ENCODE data around the gene DHRS7B. TPM values are rescaled to one million over a fixed set of nuclear protein-coding genes. Genes with fewer than 3 reads are reported as not detected.

DHRS7B gene
- total RNA-seq, 1 experiment from 2014 or later = 19.0 TPM

- no TSS peak for BruUV-seq (replicated peaks)
- Histone ChIP-seq H3K9me3 (ENCODE audit: low read depth, low read length, poor library complexity, severe bottlenecking) (no peaks in the 10 kb centered on the region), H3K4me1 (ENCODE audit: insufficient read depth, low read length, poor library complexity, severe bottlenecking) (no peaks in the 10 kb centered on the region), H3K36me3 (ENCODE audit: insufficient read depth, low read length, poor library complexity, severe bottlenecking) (peaks cover 3% of the 10 kb centered on the region), H3K27ac (ENCODE audit: low read depth, low read length, poor library complexity, severe bottlenecking) (no peak overlapping the region), H3K27me3 (replicated peaks; ENCODE audit: insufficient read depth, low read depth, low read length, poor library complexity) (no peaks in the 10 kb centered on the region), H3K4me3 (ENCODE audit: low read depth, low read length, poor library complexity, severe bottlenecking) (no peak overlapping the region)
- no peak for DNase-seq (ENCODE audit: low spot score)
- CTCF ChIA-PET = no interaction called here
- POLR2A ChIA-PET (ENCODE audit: low non-redundant PET) = no interaction called here
- no peak for TF ChIP-seq CTCF (conservative IDR thresholded peaks at IDR 0.05; ENCODE audit: low read depth, low read length)
- no peak for TF ChIP-seq EZH2 (IDR thresholded peaks at IDR 0.05; ENCODE audit: borderline replicate concordance, low read depth, low read length, poor library complexity, severe bottlenecking)
- intact Hi-C loops (cut with micrococcal nuclease; ENCODE audit: unreplicated experiment) = no loop called here
These were observed 56.7 kb downstream of the DHRS7B start for GRCh38 chr17:21183468-21183867.

- H3K4me3 ChIP-seq (ENCODE audit: low read depth, low read length, poor library complexity, severe bottlenecking) = no peak overlapping the region
- H3K9me3 ChIP-seq (ENCODE audit: low read depth, low read length, poor library complexity, severe bottlenecking) = no peaks in the 10 kb centered on the region
- TF ChIP-seq EZH2 (IDR thresholded peaks at IDR 0.05; ENCODE audit: borderline replicate concordance, low read depth, low read length, poor library complexity, severe bottlenecking) (no peak), CTCF (conservative IDR thresholded peaks at IDR 0.05; ENCODE audit: low read depth, low read length) (no peak)
- peaks cover 3% of the 10 kb centered on the region for H3K36me3 ChIP-seq (ENCODE audit: insufficient read depth, low read length, poor library complexity, severe bottlenecking)
- ChIA-PET CTCF (no interaction called here), POLR2A (ENCODE audit: low non-redundant PET) (no interaction called here)
- intact Hi-C loops (cut with micrococcal nuclease; ENCODE audit: unreplicated experiment) = no loop called here
- H3K4me1 ChIP-seq (ENCODE audit: insufficient read depth, low read length, poor library complexity, severe bottlenecking) = no peaks in the 10 kb centered on the region
- DNase-seq (ENCODE audit: low spot score) = no peak
- no peaks in the 10 kb centered on the region for H3K27me3 ChIP-seq (replicated peaks; ENCODE audit: insufficient read depth, low read depth, low read length, poor library complexity)
- no peak overlapping the region for H3K27ac ChIP-seq (ENCODE audit: low read depth, low read length, poor library complexity, severe bottlenecking)
- no TSS peak for BruUV-seq (replicated peaks)
These were observed 57.8 kb downstream of the DHRS7B start for GRCh38 chr17:21184570-21184969.

- Histone ChIP-seq H3K4me1 (ENCODE audit: insufficient read depth, low read length, poor library complexity, severe bottlenecking) (no peaks in the 10 kb centered on the region), H3K36me3 (ENCODE audit: insufficient read depth, low read length, poor library complexity, severe bottlenecking) (peaks cover 3% of the 10 kb centered on the region), H3K27ac (ENCODE audit: low read depth, low read length, poor library complexity, severe bottlenecking) (no peak overlapping the region), H3K4me3 (ENCODE audit: low read depth, low read length, poor library complexity, severe bottlenecking) (no peak overlapping the region), H3K9me3 (ENCODE audit: low read depth, low read length, poor library complexity, severe bottlenecking) (no peaks in the 10 kb centered on the region), H3K27me3 (replicated peaks; ENCODE audit: insufficient read depth, low read depth, low read length, poor library complexity) (no peaks in the 10 kb centered on the region)
- intact Hi-C loops (cut with micrococcal nuclease; ENCODE audit: unreplicated experiment) = no loop called here
- TF ChIP-seq EZH2 (IDR thresholded peaks at IDR 0.05; ENCODE audit: borderline replicate concordance, low read depth, low read length, poor library complexity, severe bottlenecking) (no peak), CTCF (conservative IDR thresholded peaks at IDR 0.05; ENCODE audit: low read depth, low read length) (no peak)
- CTCF ChIA-PET = no interaction called here
- POLR2A ChIA-PET (ENCODE audit: low non-redundant PET) = no interaction called here
- BruUV-seq (replicated peaks) = no TSS peak
- no peak for DNase-seq (ENCODE audit: low spot score)
These were observed 58.3 kb downstream of the DHRS7B start for GRCh38 chr17:21185061-21185460.

Data from A673 (cell line).